ENCODE results near the gene GRK5. TPM values are rescaled to one million over a fixed set of nuclear protein-coding genes. Genes with fewer than 3 reads are reported as not detected.

The GRK5 gene
- total and polyA plus RNA-seq, 8 donors: 10.9 to 95.9 (median 34.0) TPM

GRCh38 chr10:119349937-119350501 lies 142.6 kb downstream of the GRK5 start:
- Histone ChIP-seq H3K27ac (peak overlapping the region; percentile 26 to 79 (median 42)), H3K9me3 (peaks cover 0 to 8% (median 0%) of the 10 kb centered on the region in 4 donors), H3K27me3 (no peaks in the 10 kb centered on the region), H3K4me3 (no peak overlapping the region), H3K4me1 (peaks cover 33 to 54% (median 40%) of the 10 kb centered on the region in 4 donors), H3K36me3 (peaks cover 0 to 7% (median 6%) of the 10 kb centered on the region in 4 donors)
- no peak for TF ChIP-seq EP300 (IDR thresholded peaks at IDR 0.05)
- no peak for TF ChIP-seq POLR2A (IDR thresholded peaks at IDR 0.05)
- no peak for TF ChIP-seq POLR2AphosphoS5 (IDR thresholded peaks at IDR 0.05)
- no peak for TF ChIP-seq CTCF (IDR thresholded peaks at IDR 0.05)
- intact Hi-C loops (cut with DNase I; ENCODE audit: low total_unique reads): no loop called here
- no peak for DNase-seq
- WGBS, 5 donors: 53 to 78% (median 60%) methylated on average over 9 of the region's 9 CpGs

- H3K4me1 ChIP-seq: peaks cover 33 to 54% (median 40%) of the 10 kb centered on the region in 4 donors
- peak; percentile 51 to 76 for DNase-seq
- peak overlapping the region; percentile 26 to 79 (median 42) for H3K27ac ChIP-seq
- H3K36me3 ChIP-seq: peaks cover 0 to 7% (median 6%) of the 10 kb centered on the region in 4 donors
- WGBS, 5 donors: 24 to 45% (median 29%) methylated on average over 8 of the region's 8 CpGs
- H3K9me3 ChIP-seq: peaks cover 0 to 8% (median 0%) of the 10 kb centered on the region in 4 donors
- no peaks in the 10 kb centered on the region for H3K27me3 ChIP-seq
- no peak for TF ChIP-seq CTCF (IDR thresholded peaks at IDR 0.05)
- TF ChIP-seq POLR2A (IDR thresholded peaks at IDR 0.05): no peak
- TF ChIP-seq POLR2AphosphoS5 (IDR thresholded peaks at IDR 0.05): no peak
- no peak for TF ChIP-seq EP300 (IDR thresholded peaks at IDR 0.05)
- intact Hi-C loops (cut with DNase I; ENCODE audit: low total_unique reads): no loop called here
- H3K4me3 ChIP-seq: no peak overlapping the region
These were observed 143.2 kb downstream of the GRK5 start for GRCh38 chr10:119350502-119351097.

- H3K4me1 ChIP-seq: peaks cover 31 to 52% (median 36%) of the 10 kb centered on the region in 4 donors
- peaks cover 0 to 13% (median 4%) of the 10 kb centered on the region in 4 donors for H3K9me3 ChIP-seq
- no peak overlapping the region for H3K4me3 ChIP-seq
- TF ChIP-seq POLR2AphosphoS5 (IDR thresholded peaks at IDR 0.05): no peak
- TF ChIP-seq EP300 (IDR thresholded peaks at IDR 0.05): no peak
- TF ChIP-seq POLR2A (IDR thresholded peaks at IDR 0.05): no peak
- no peak for TF ChIP-seq CTCF (IDR thresholded peaks at IDR 0.05)
- WGBS, 5 donors: 63 to 77% (median 66%) methylated on average over 4 of the region's 4 CpGs
- H3K27ac ChIP-seq: peak overlapping the region in 2 of 5 donors; percentile 69 to 79
- DNase-seq: no peak
- H3K27me3 ChIP-seq: no peaks in the 10 kb centered on the region
- H3K36me3 ChIP-seq: peaks cover 0 to 7% (median 6%) of the 10 kb centered on the region in 4 donors
- intact Hi-C loops (cut with DNase I; ENCODE audit: low total_unique reads): no loop called here
These were observed 143.8 kb downstream of the GRK5 start for GRCh38 chr10:119351189-119351588.

- no peak for DNase-seq
- WGBS, 5 donors: 82 to 100% (median 95%) methylated on average over 2 of the region's 2 CpGs
- Histone ChIP-seq H3K4me3 (no peak overlapping the region), H3K36me3 (peaks cover 0 to 7% (median 6%) of the 10 kb centered on the region in 4 donors), H3K9me3 (peaks cover 0 to 18% (median 5%) of the 10 kb centered on the region in 4 donors), H3K4me1 (peaks cover 23 to 48% (median 29%) of the 10 kb centered on the region in 4 donors), H3K27ac (no peak overlapping the region), H3K27me3 (no peaks in the 10 kb centered on the region)
- TF ChIP-seq EP300 (IDR thresholded peaks at IDR 0.05) (no peak), POLR2AphosphoS5 (IDR thresholded peaks at IDR 0.05) (no peak), CTCF (IDR thresholded peaks at IDR 0.05) (no peak), POLR2A (IDR thresholded peaks at IDR 0.05) (no peak)
- intact Hi-C loops (cut with DNase I; ENCODE audit: low total_unique reads): no loop called here
These were observed 144.7 kb downstream of the GRK5 start for GRCh38 chr10:119352042-119352441.
